HepG2 (cell line): Measurements from ENCODE around the gene THBS1. TPM values are rescaled to one million over a fixed set of nuclear protein-coding genes. Genes with fewer than 3 reads are reported as not detected.

Source experiments
- BORCS8-MEF2B ChIP-seq: sonication (generic); formaldehyde crosslinking; IDR thresholded peaks from 2 replicates; pipeline ENCODE4 v1.8.0; 2022; ENCODE audit warnings: mild to moderate bottlenecking, missing genetic modification reagents
- GLI4 ChIP-seq: sonication (generic); formaldehyde crosslinking; IDR thresholded peaks from 2 replicates; pipeline ENCODE4 v1.5.1; 2020; ENCODE audit warnings: missing genetic modification reagents, mild to moderate bottlenecking, moderate library complexity, borderline replicate concordance
- HDAC1 ChIP-seq: sonication (generic); formaldehyde crosslinking; IDR thresholded peaks from 2 replicates; pipeline ENCODE4 v1.5.1; 2020; ENCODE audit warnings: mild to moderate bottlenecking, missing genetic modification reagents
- KDM2A ChIP-seq: sonication (generic); formaldehyde crosslinking; IDR thresholded peaks from 2 replicates; pipeline ENCODE4 v1.4.0; 2020; ENCODE audit warnings: low read depth, missing genetic modification reagents, borderline replicate concordance
- KDM3A ChIP-seq: IDR thresholded peaks from 2 replicates; pipeline ENCODE4 v1.6.1; 2018; ENCODE audit warnings: low read depth, missing compliant biosample characterization
- MATR3 ChIP-seq: sonication (generic); formaldehyde crosslinking; IDR thresholded peaks from 2 replicates; pipeline ENCODE4 v1.4.0; 2020; ENCODE audit warnings: missing genetic modification reagents
- MED1 ChIP-seq: sonication (generic); formaldehyde crosslinking; IDR thresholded peaks from 2 replicates; pipeline ENCODE4 v1.4.0; 2020; ENCODE audit warnings: missing genetic modification reagents
- MED8 ChIP-seq: sonication (generic); formaldehyde crosslinking; IDR thresholded peaks from 2 replicates; pipeline ENCODE4 v1.8.1; 2023; ENCODE audit warnings: mild to moderate bottlenecking, missing genetic modification reagents; ENCODE audit not compliant: insufficient replicate concordance
- MEF2D ChIP-seq: sonication (generic); formaldehyde crosslinking; IDR thresholded peaks from 2 replicates; pipeline ENCODE4 v1.5.1; 2020; ENCODE audit warnings: mild to moderate bottlenecking, missing genetic modification reagents
- NFE2L1 ChIP-seq: sonication (generic); formaldehyde crosslinking; IDR thresholded peaks from 2 replicates; pipeline ENCODE4 v1.4.0; 2020; ENCODE audit warnings: missing genetic modification reagents, mild to moderate bottlenecking, borderline replicate concordance
- PHF8 ChIP-seq: sonication (generic); formaldehyde crosslinking; IDR thresholded peaks from 2 replicates; pipeline ENCODE4 v1.5.0; 2020; ENCODE audit warnings: missing genetic modification reagents
- POGZ ChIP-seq: sonication (generic); formaldehyde crosslinking; IDR thresholded peaks from 2 replicates; pipeline ENCODE4 v1.4.0; 2020; ENCODE audit warnings: mild to moderate bottlenecking, missing genetic modification reagents
- POLR2A ChIP-seq, 2 experiments: IDR thresholded peaks; 2 replicates each; pipeline ENCODE4 v1.6.1; 2011; ENCODE audit warnings: low read depth in 2 of 2, low read length in 2 of 2, mild to moderate bottlenecking in 1 of 2, moderate library complexity in 1 of 2; ENCODE audit not compliant: insufficient read depth in 1 of 2
- YEATS2 ChIP-seq: sonication (generic); formaldehyde crosslinking; IDR thresholded peaks from 2 replicates; pipeline ENCODE4 v1.4.0; 2020; ENCODE audit warnings: missing genetic modification reagents, borderline replicate concordance
- ZFX ChIP-seq: sonication (generic); formaldehyde crosslinking; IDR thresholded peaks from 2 replicates; pipeline ENCODE4 v1.4.0; 2020; ENCODE audit warnings: mild to moderate bottlenecking, low read depth, missing genetic modification reagents, moderate library complexity
- ZNF143 ChIP-seq: sonication (generic); formaldehyde crosslinking; IDR thresholded peaks from 2 replicates; pipeline ENCODE4 v1.4.0; 2020; ENCODE audit warnings: missing genetic modification reagents
- ZNF577 ChIP-seq: sonication (generic); formaldehyde crosslinking; IDR thresholded peaks from 2 replicates; pipeline ENCODE4 v1.4.0; 2020; ENCODE audit warnings: mild to moderate bottlenecking, low read depth, missing genetic modification reagents, borderline replicate concordance
- ZNF674 ChIP-seq: sonication (generic); formaldehyde crosslinking; IDR thresholded peaks from 2 replicates; pipeline ENCODE4 v1.5.0; 2020; ENCODE audit warnings: low read depth, mild to moderate bottlenecking, missing genetic modification reagents
- ZNF788 ChIP-seq: sonication (generic); formaldehyde crosslinking; IDR thresholded peaks from 2 replicates; pipeline ENCODE4 v1.5.0; 2020; ENCODE audit warnings: mild to moderate bottlenecking, missing genetic modification reagents, borderline replicate concordance
- polyA plus RNA-seq, 8 experiments: library from polyadenylated mRNA; depleted of rRNA in 3 of 8; stranded (reverse) in 7 of 8; unstranded in 1 of 8; fragments of >200 nt; fragmentation: Illumina TruSeq in 4 of 8; extraction: Trizol in 4 of 8; gene quantifications; 2 replicates each; pipeline versions ENCODE4 v1.2.1 to v1.2.3, GENCODE V29; 2011 to 2016; ENCODE audit warnings: low read depth in 4 of 8, missing spikeins in 1 of 8, mixed read lengths in 1 of 8; ENCODE audit not compliant: insufficient read depth in 1 of 8
- total RNA-seq, 5 experiments: library from RNA; depleted of rRNA; stranded (reverse); fragments of >200 nt; fragmentation: Illumina TruSeq; extraction: Trizol; gene quantifications; 2 replicates each; pipeline ENCODE4 v1.2.3, GENCODE V29; 2016; ENCODE audit warnings: low read depth in 1 of 5
- TF ChIP-seq, protein P1 (sequence below): sonication (generic); formaldehyde crosslinking; IDR thresholded peaks from 2 replicates; pipeline ENCODE4 v1.4.0; 2020; ENCODE audit warnings: missing genetic modification reagents, borderline replicate concordance
- TF ChIP-seq, protein P2 (sequence below): sonication (generic); IDR thresholded peaks from 2 replicates; pipeline ENCODE4 v1.6.1; 2016; ENCODE audit warnings: low read depth, borderline replicate concordance
- TF ChIP-seq, protein P3 (sequence below): IDR thresholded peaks from 2 replicates; pipeline ENCODE4 v1.6.1; 2018; ENCODE audit warnings: missing genetic modification reagents
- TF ChIP-seq, protein P4 (sequence below): sonication (generic); formaldehyde crosslinking; IDR thresholded peaks from 2 replicates; pipeline ENCODE4 v1.4.0; 2020; ENCODE audit warnings: mild to moderate bottlenecking, missing genetic modification reagents
- TF ChIP-seq, protein P5 (sequence below): sonication (generic); formaldehyde crosslinking; IDR thresholded peaks from 2 replicates; pipeline ENCODE4 v1.8.0; 2022; ENCODE audit warnings: missing genetic modification reagents, low read depth, mild to moderate bottlenecking, borderline replicate concordance

The THBS1 gene
- total and polyA plus RNA-seq, 2 of the 13 experiments (the other 11 are each of a cell fraction or from before 2014, with no cell fraction given): 54.7 to 67.1 TPM

DNA sequence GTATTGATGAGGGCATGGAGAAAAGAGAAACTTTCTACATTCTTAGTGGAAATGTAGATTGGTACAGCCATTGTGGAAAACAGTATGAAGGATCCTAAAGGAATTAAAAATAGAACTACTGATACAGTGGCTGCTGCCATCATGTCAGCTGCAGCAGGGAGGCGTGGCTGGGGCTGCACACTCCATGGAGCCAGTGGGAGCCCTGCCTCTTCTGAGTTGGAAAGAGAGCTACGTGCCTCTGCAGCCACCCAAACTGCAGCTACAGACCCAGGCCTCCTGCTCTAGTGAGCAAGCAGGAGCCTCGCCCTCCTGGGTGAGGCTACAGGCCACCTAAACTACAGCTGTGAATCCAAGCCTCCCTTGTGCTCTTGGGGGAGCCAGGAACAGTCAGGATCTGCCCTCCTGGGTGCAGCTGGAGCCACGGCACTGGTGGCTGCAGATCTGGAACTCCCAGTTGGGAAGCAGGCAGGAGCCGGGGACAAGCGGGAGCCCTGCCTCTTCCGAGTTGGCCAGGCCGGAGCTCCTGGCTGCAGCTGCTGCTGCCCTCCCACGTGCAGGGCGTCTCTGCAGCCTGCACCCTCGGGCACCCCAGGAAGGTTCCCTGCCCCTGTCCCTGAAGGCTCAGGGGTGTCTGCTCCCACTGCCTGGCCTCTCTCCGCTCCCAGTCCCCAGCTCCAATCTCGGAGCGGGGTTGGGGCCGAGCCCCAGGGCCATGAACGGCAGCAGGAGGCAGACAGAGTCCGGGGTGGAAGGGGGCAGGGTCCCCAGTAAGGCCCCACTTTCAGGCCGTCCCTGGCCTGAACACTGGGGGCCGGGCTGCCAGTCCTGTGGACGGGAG is 64.5 kb downstream of the THBS1 start (continued):
- TF ChIP-seq, protein P1, sequence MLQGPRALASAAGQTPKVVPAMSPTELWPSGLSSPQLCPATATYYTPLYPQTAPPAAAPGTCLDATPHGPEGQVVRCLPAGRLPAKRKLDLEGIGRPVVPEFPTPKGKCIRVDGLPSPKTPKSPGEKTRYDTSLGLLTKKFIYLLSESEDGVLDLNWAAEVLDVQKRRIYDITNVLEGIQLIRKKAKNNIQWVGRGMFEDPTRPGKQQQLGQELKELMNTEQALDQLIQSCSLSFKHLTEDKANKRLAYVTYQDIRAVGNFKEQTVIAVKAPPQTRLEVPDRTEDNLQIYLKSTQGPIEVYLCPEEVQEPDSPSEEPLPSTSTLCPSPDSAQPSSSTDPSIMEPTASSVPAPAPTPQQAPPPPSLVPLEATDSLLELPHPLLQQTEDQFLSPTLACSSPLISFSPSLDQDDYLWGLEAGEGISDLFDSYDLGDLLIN (CRISPR knock-in tag): no peak
- TF ChIP-seq HDAC1 (CRISPR knock-in tag) (peak; percentile 36; the same call in 1 of the 2 replicates), MEF2D (CRISPR knock-in tag) (no peak), ZNF143 (CRISPR knock-in tag) (no peak), YEATS2 (no peak), POGZ (CRISPR knock-in tag) (0 out of 2 replicates have a peak, but pooled peaks have one; percentile 40), ZNF577 (CRISPR knock-in tag) (no peak), KDM3A (CRISPR knock-in tag) (0 out of 2 replicates have a peak, but pooled peaks have one; percentile 34), MED1 (0 out of 2 replicates have a peak, but pooled peaks have one; percentile 16), PHF8 (CRISPR knock-in tag) (peak; percentile 32; the same call in 1 of the 2 replicates), ZNF788 (peak; percentile 54; the same call in 1 of the 2 replicates), NFE2L1 (CRISPR knock-in tag) (no peak), ZNF674 (0 out of 2 replicates have a peak, but pooled peaks have one; percentile 52), MED8 (CRISPR knock-in tag) (no peak), POLR2A (IDR thresholded peaks at IDR 0.05; ENCODE audit: insufficient read depth in 1 of 2, low read depth in 2 of 2, low read length in 2 of 2) (no peak), GLI4 (no peak), MATR3 (CRISPR knock-in tag) (no peak), ZFX (CRISPR knock-in tag) (peak; percentile 71), KDM2A (peak; percentile 27; the same call in 1 of the 2 replicates), BORCS8-MEF2B (peak; percentile 36)
- TF ChIP-seq, protein P2, sequence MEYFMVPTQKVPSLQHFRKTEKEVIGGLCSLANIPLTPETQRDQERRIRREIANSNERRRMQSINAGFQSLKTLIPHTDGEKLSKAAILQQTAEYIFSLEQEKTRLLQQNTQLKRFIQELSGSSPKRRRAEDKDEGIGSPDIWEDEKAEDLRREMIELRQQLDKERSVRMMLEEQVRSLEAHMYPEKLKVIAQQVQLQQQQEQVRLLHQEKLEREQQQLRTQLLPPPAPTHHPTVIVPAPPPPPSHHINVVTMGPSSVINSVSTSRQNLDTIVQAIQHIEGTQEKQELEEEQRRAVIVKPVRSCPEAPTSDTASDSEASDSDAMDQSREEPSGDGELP: 0 out of 2 replicates have a peak, but pooled peaks have one; percentile 18
- TF ChIP-seq, protein P3, sequence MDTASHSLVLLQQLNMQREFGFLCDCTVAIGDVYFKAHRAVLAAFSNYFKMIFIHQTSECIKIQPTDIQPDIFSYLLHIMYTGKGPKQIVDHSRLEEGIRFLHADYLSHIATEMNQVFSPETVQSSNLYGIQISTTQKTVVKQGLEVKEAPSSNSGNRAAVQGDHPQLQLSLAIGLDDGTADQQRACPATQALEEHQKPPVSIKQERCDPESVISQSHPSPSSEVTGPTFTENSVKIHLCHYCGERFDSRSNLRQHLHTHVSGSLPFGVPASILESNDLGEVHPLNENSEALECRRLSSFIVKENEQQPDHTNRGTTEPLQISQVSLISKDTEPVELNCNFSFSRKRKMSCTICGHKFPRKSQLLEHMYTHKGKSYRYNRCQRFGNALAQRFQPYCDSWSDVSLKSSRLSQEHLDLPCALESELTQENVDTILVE (CRISPR knock-in tag): no peak
- TF ChIP-seq, protein P4, sequence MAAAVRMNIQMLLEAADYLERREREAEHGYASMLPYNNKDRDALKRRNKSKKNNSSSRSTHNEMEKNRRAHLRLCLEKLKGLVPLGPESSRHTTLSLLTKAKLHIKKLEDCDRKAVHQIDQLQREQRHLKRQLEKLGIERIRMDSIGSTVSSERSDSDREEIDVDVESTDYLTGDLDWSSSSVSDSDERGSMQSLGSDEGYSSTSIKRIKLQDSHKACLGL (CRISPR knock-in tag): peak; percentile 67; the same call in 1 of the 2 replicates
- TF ChIP-seq, protein P5, sequence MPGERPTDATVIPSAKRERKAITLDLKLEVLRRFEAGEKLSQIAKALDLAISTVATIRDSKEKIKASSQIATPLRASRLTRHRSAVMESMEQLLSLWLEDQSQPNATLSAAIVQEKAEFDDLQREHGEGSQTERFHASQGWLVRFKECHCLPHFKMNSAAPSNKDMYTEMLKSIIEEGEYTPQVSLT: no peak
